HUES6 (cell line): ENCODE measurements around the gene YTHDC1.

ENCODE experiments used
- H3K27ac ChIP-seq: 2 replicates; pipeline ENCODE4 v1.7.0; 2013; ENCODE audit warnings: low read depth, mild to moderate bottlenecking, low read length, inconsistent platforms
- H3K27me3 ChIP-seq: 2 replicates; pipeline ENCODE4 v1.6.1; 2013; ENCODE audit warnings: low read length; ENCODE audit not compliant: control insufficient read depth, insufficient read depth
- H3K36me3 ChIP-seq: 2 replicates; pipeline ENCODE4 v1.6.1; 2013; ENCODE audit warnings: low read length; ENCODE audit not compliant: control insufficient read depth, insufficient read depth
- H3K4me1 ChIP-seq: 2 replicates; pipeline ENCODE4 v1.6.1; 2013; ENCODE audit warnings: low read length; ENCODE audit not compliant: control insufficient read depth, insufficient read depth
- H3K4me3 ChIP-seq: 2 replicates; pipeline ENCODE4 v1.5.1; 2013; ENCODE audit warnings: low read depth, low read length
- H3K9ac ChIP-seq: one replicate; pipeline ENCODE4 v1.6.1; 2013; ENCODE audit warnings: mild to moderate bottlenecking, low read length
- H3K9me3 ChIP-seq: 2 replicates; pipeline ENCODE4 v1.6.1; 2013; ENCODE audit warnings: low read depth, low read length; ENCODE audit not compliant: control insufficient read depth, insufficient read depth

The YTHDC1 gene

GRCh38 chr4:68375667-68376559 is 26.0 kb upstream of the YTHDC1 start:
- Histone ChIP-seq H3K27ac (no peak overlapping the region), H3K27me3 (no peaks in the 10 kb centered on the region), H3K9me3 (no peaks in the 10 kb centered on the region), H3K36me3 (no peaks in the 10 kb centered on the region), H3K9ac (peak overlapping the region; percentile 22), H3K4me3 (peak overlapping the region; percentile 54), H3K4me1 (peaks cover 46% of the 10 kb centered on the region)

- Histone ChIP-seq H3K4me3 (peak overlapping the region; percentile 48), H3K9me3 (0 out of 2 replicates have a peak, but pooled peaks cover 4% of the 10 kb centered on the region), H3K36me3 (no peaks in the 10 kb centered on the region), H3K27ac (peak overlapping the region; percentile 88; the same call in 1 of the 2 replicates), H3K4me1 (peaks cover 41% of the 10 kb centered on the region), H3K9ac (peak overlapping the region; percentile 57), H3K27me3 (peaks cover 4% of the 10 kb centered on the region; the same call in 1 of the 2 replicates)
These were observed 23.6 kb upstream of the YTHDC1 start for GRCh38 chr4:68373513-68373912.

- peak overlapping the region; percentile 88 for H3K27ac ChIP-seq
- H3K4me1 ChIP-seq, result peaks cover 38% of the 10 kb centered on the region
- peaks cover 4% of the 10 kb centered on the region; the same call in 1 of the 2 replicates for H3K27me3 ChIP-seq
- peak overlapping the region; percentile 48 for H3K4me3 ChIP-seq
- no peaks in the 10 kb centered on the region for H3K36me3 ChIP-seq
- peak overlapping the region; percentile 57 for H3K9ac ChIP-seq
- H3K9me3 ChIP-seq, result peaks cover 4% of the 10 kb centered on the region; the same call in 1 of the 2 replicates
These were observed 22.7 kb upstream of the YTHDC1 start for GRCh38 chr4:68372588-68372987.

GRCh38 chr4:68369142-68369805 is 19.4 kb upstream of the YTHDC1 start:
- H3K4me1 ChIP-seq, result peaks cover 16% of the 10 kb centered on the region

GRCh38 chr4:68368691-68369131 is 18.8 kb upstream of the YTHDC1 start:
- Histone ChIP-seq H3K9me3 (peaks cover 21% of the 10 kb centered on the region), H3K36me3 (peaks cover 5% of the 10 kb centered on the region; the same call in 1 of the 2 replicates), H3K27ac (no peak overlapping the region), H3K9ac (no peak overlapping the region), H3K27me3 (peaks cover 9% of the 10 kb centered on the region; the same call in 1 of the 2 replicates), H3K4me1 (peaks cover 14% of the 10 kb centered on the region), H3K4me3 (no peak overlapping the region)

More at GRCh38 chr4:68369142-68369805, 19.4 kb upstream of the YTHDC1 start:
- no peak overlapping the region for H3K27ac ChIP-seq
- peaks cover 5% of the 10 kb centered on the region; the same call in 1 of the 2 replicates for H3K36me3 ChIP-seq
- H3K4me3 ChIP-seq, result no peak overlapping the region
- H3K9me3 ChIP-seq, result peaks cover 18% of the 10 kb centered on the region
- peaks cover 9% of the 10 kb centered on the region; the same call in 1 of the 2 replicates for H3K27me3 ChIP-seq
- no peak overlapping the region for H3K9ac ChIP-seq

GRCh38 chr4:68367835-68368234 is 17.9 kb upstream of the YTHDC1 start:
- H3K27ac ChIP-seq, result no peak overlapping the region

GRCh38 chr4:68366600-68366999 is 16.7 kb upstream of the YTHDC1 start:
- H3K4me1 ChIP-seq, result no peaks in the 10 kb centered on the region; the same call in 1 of the 2 replicates
- peaks cover 5% of the 10 kb centered on the region; the same call in 1 of the 2 replicates for H3K36me3 ChIP-seq
- no peak overlapping the region for H3K4me3 ChIP-seq
- peaks cover 21% of the 10 kb centered on the region for H3K9me3 ChIP-seq
- H3K27me3 ChIP-seq, result peaks cover 9% of the 10 kb centered on the region; the same call in 1 of the 2 replicates
- no peak overlapping the region for H3K27ac ChIP-seq
- no peak overlapping the region for H3K9ac ChIP-seq

More at GRCh38 chr4:68367835-68368234, 17.9 kb upstream of the YTHDC1 start:
- H3K4me1 ChIP-seq, result peaks cover 7% of the 10 kb centered on the region
- peaks cover 9% of the 10 kb centered on the region; the same call in 1 of the 2 replicates for H3K27me3 ChIP-seq
- H3K9ac ChIP-seq, result no peak overlapping the region
- peaks cover 5% of the 10 kb centered on the region; the same call in 1 of the 2 replicates for H3K36me3 ChIP-seq
- peaks cover 21% of the 10 kb centered on the region for H3K9me3 ChIP-seq
- H3K4me3 ChIP-seq, result no peak overlapping the region

- Histone ChIP-seq H3K27me3 (peaks cover 9% of the 10 kb centered on the region; the same call in 1 of the 2 replicates), H3K36me3 (peaks cover 5% of the 10 kb centered on the region; the same call in 1 of the 2 replicates)
These were observed 15.2 kb upstream of the YTHDC1 start for GRCh38 chr4:68365068-68365467.

GRCh38 chr4:68361146-68361589 is 11.3 kb upstream of the YTHDC1 start:
- no peaks in the 10 kb centered on the region for H3K4me1 ChIP-seq
- H3K36me3 ChIP-seq, result peaks cover 5% of the 10 kb centered on the region; the same call in 1 of the 2 replicates
- H3K9me3 ChIP-seq, result peaks cover 16% of the 10 kb centered on the region
- H3K27ac ChIP-seq, result no peak overlapping the region
- no peaks in the 10 kb centered on the region for H3K27me3 ChIP-seq
- no peak overlapping the region for H3K9ac ChIP-seq
- no peak overlapping the region for H3K4me3 ChIP-seq

More at GRCh38 chr4:68365068-68365467, 15.2 kb upstream of the YTHDC1 start:
- no peak overlapping the region for H3K4me3 ChIP-seq
- H3K9ac ChIP-seq, result no peak overlapping the region
- H3K27ac ChIP-seq, result no peak overlapping the region
- H3K4me1 ChIP-seq, result no peaks in the 10 kb centered on the region; the same call in 1 of the 2 replicates
- H3K9me3 ChIP-seq, result peaks cover 21% of the 10 kb centered on the region

GRCh38 chr4:68360231-68360968 is 10.5 kb upstream of the YTHDC1 start:
- Histone ChIP-seq H3K27ac (no peak overlapping the region), H3K27me3 (no peaks in the 10 kb centered on the region), H3K36me3 (peaks cover 3% of the 10 kb centered on the region; the same call in 1 of the 2 replicates), H3K9ac (no peak overlapping the region), H3K4me1 (no peaks in the 10 kb centered on the region), H3K9me3 (peaks cover 11% of the 10 kb centered on the region), H3K4me3 (no peak overlapping the region)
